ENCODE measurements around the gene CAMKMT. TPM values are rescaled to one million over a fixed set of nuclear protein-coding genes. Genes with fewer than 3 reads are reported as not detected.

Gene CAMKMT
- polyA plus RNA-seq, 3 donors = 4.7 to 7.8 (median 7.0) TPM

DNA sequence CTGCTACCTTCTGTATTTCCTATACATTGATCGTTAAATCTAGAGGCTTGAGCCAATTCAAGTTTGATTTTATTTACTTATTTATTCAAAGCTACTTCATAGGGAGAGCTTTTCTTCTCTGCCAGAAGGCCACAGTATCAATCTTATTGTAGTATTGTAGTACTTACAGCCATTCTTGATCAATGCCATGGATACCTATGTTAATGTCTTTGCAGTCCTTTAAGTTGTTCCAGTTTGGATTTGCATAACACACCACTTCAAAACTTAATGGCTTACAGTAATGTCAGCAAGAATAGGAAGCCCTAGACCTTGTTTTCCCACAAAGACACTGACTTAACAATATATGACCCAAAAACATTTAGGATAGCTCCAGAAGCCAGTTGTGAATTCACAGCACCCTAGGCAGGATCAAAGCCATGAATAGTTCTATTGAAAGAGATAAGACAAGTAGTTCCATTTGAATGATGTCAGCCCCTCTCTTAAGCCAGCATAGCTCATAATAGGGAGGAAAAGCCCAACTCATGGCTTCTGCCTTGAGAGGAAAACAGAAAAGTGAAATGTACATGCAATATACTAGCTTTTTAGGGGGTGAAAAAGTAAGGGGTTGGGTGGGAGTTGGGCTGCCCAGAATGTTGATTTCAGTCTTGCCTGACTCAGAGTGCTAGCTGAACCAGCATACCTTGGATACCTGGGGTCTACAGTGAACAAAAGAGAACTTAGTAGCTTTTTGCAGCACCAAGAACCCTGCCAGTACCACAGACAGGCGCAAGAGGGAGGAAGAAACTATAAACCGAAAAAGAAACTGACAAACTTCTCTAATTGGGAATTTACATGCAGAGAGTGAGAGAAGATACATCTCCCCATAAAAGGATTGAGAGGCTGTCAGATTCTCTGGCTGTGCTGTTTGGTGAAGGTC is 101.4 kb downstream of the CAMKMT start:
- Histone ChIP-seq H3K4me2 (replicated peaks; ENCODE audit: extremely low read depth, low read length, poor library complexity, severe bottlenecking) (no peak overlapping the region), H2AFZ (ENCODE audit: insufficient read depth, low read depth, low read length, poor library complexity, severe bottlenecking) (no peak overlapping the region), H4K20me1 (ENCODE audit: insufficient read depth, low read length) (no peaks in the 10 kb centered on the region), H3K9ac (ENCODE audit: insufficient read depth, low read length, poor library complexity, severe bottlenecking) (no peak overlapping the region), H3K79me2 (ENCODE audit: insufficient read depth, low read length) (no peaks in the 10 kb centered on the region), H3K9me3 (replicated peaks in 1 of 2; ENCODE audit: control insufficient read depth in 1 of 2, insufficient read depth in 1 of 2, low read length in 2 of 2) (peaks cover 5 to 11% of the 10 kb centered on the region in 2 donors), H3K36me3 (replicated peaks in 1 of 2; ENCODE audit: control insufficient read depth in 1 of 2, insufficient read depth in 2 of 2, low read length in 2 of 2) (no peaks in the 10 kb centered on the region), H3K27me3 (ENCODE audit: control insufficient read depth in 2 of 2, insufficient read depth in 2 of 2, low read length in 2 of 2) (no peaks in the 10 kb centered on the region), H3K4me1 (ENCODE audit: control insufficient read depth in 1 of 2, insufficient read depth in 2 of 2, low read length in 2 of 2) (no peaks in the 10 kb centered on the region), H3K4me3 (replicated peaks in 1 of 3; ENCODE audit: low read depth in 2 of 3, low read length in 3 of 3) (no peak overlapping the region), H3K27ac (ENCODE audit: low read depth in 1 of 2, low read length in 2 of 2) (no peak overlapping the region)
- WGBS (ENCODE audit: insufficient coverage) = no CpG with 5 or more reads among the region's 3 CpGs
- Mint-ChIP-seq H3K9me3 (peaks cover 0 to 26% (median 20%) of the 10 kb centered on the region in 7 donors), H3K4me3 (no peak overlapping the region), H3K27ac (no peak overlapping the region), H3K36me3 (peaks cover 0 to 2% of the 10 kb centered on the region in 2 donors), H3K27me3 (ENCODE audit: low read depth in 3 of 3) (peaks cover 0 to 4% (median 3%) of the 10 kb centered on the region in 3 donors), H3K4me1 (no peaks in the 10 kb centered on the region)
- no peak for DNase-seq
- intact Hi-C loops (cut with micrococcal nuclease) = no loop called here
- no peak for TF ChIP-seq CTCF (IDR thresholded peaks at IDR 0.05)

- Histone ChIP-seq H3K4me1 (ENCODE audit: control insufficient read depth in 1 of 2, insufficient read depth in 2 of 2, low read length in 2 of 2) (no peaks in the 10 kb centered on the region), H3K79me2 (ENCODE audit: insufficient read depth, low read length) (no peaks in the 10 kb centered on the region), H3K4me3 (replicated peaks in 1 of 3; ENCODE audit: low read depth in 2 of 3, low read length in 3 of 3) (no peak overlapping the region), H4K20me1 (ENCODE audit: insufficient read depth, low read length) (no peaks in the 10 kb centered on the region), H2AFZ (ENCODE audit: insufficient read depth, low read depth, low read length, poor library complexity, severe bottlenecking) (no peak overlapping the region), H3K27ac (ENCODE audit: low read depth in 1 of 2, low read length in 2 of 2) (no peak overlapping the region), H3K9me3 (replicated peaks in 1 of 2; ENCODE audit: control insufficient read depth in 1 of 2, insufficient read depth in 1 of 2, low read length in 2 of 2) (peaks cover 5 to 11% of the 10 kb centered on the region in 2 donors), H3K36me3 (replicated peaks in 1 of 2; ENCODE audit: control insufficient read depth in 1 of 2, insufficient read depth in 2 of 2, low read length in 2 of 2) (no peaks in the 10 kb centered on the region), H3K27me3 (ENCODE audit: control insufficient read depth in 2 of 2, insufficient read depth in 2 of 2, low read length in 2 of 2) (no peaks in the 10 kb centered on the region), H3K4me2 (replicated peaks; ENCODE audit: extremely low read depth, low read length, poor library complexity, severe bottlenecking) (no peak overlapping the region), H3K9ac (ENCODE audit: insufficient read depth, low read length, poor library complexity, severe bottlenecking) (no peak overlapping the region)
- Mint-ChIP-seq H3K36me3 (no peaks in the 10 kb centered on the region), H3K4me1 (no peaks in the 10 kb centered on the region), H3K4me3 (no peak overlapping the region), H3K27me3 (ENCODE audit: low read depth in 3 of 3) (peaks cover 0 to 4% (median 3%) of the 10 kb centered on the region in 3 donors), H3K9me3 (peaks cover 0 to 26% (median 20%) of the 10 kb centered on the region in 7 donors), H3K27ac (no peak overlapping the region)
- no CpG with 5 or more reads among the region's 1 CpG for WGBS (ENCODE audit: insufficient coverage)
- no peak for DNase-seq
- intact Hi-C loops (cut with micrococcal nuclease) = no loop called here
- TF ChIP-seq CTCF (IDR thresholded peaks at IDR 0.05) = no peak
Observed at GRCh38 chr2:44464437-44464836, 102.7 kb downstream of the CAMKMT start.
